HG03442 (cell line): ENCODE measurements around the gene HPCAL1.

Experiments used
- ATAC-seq: cut with Tn5 transposase; IDR thresholded peaks from one replicate; pipeline ENCODE4 v1.9.1; 2021; ENCODE audit warnings: mild to moderate bottlenecking, moderate library complexity; ENCODE audit not compliant: unreplicated experiment

Gene HPCAL1

GRCh38 chr2:10301941-10302478 is 694 bp upstream of the HPCAL1 start:
- ATAC-seq: no peak

GRCh38 chr2:10303181-10303693 is 533 bp downstream of the HPCAL1 start:
- peak; percentile 12 for ATAC-seq

- no peak for ATAC-seq
Observed at GRCh38 chr2:10303694-10304378, 1.1 kb downstream of the HPCAL1 start.

GRCh38 chr2:10304458-10305253 is 2.0 kb downstream of the HPCAL1 start:
- no peak for ATAC-seq

GRCh38 chr2:10305254-10305635 is 2.5 kb downstream of the HPCAL1 start:
- ATAC-seq: no peak

GRCh38 chr2:10305715-10306114 is 3.0 kb downstream of the HPCAL1 start:
- ATAC-seq: no peak

- ATAC-seq: no peak
Observed at GRCh38 chr2:10306901-10307463, 4.3 kb downstream of the HPCAL1 start.

GRCh38 chr2:10307561-10308156 is 5.0 kb downstream of the HPCAL1 start:
- ATAC-seq: no peak

- no peak for ATAC-seq
Observed at GRCh38 chr2:10308866-10309265, 6.2 kb downstream of the HPCAL1 start.

GRCh38 chr2:10309286-10309685 is 6.6 kb downstream of the HPCAL1 start:
- no peak for ATAC-seq

- no peak for ATAC-seq
Observed at GRCh38 chr2:10310309-10310888, 7.7 kb downstream of the HPCAL1 start.

- ATAC-seq: no peak
Observed at GRCh38 chr2:10311736-10312135, 9.0 kb downstream of the HPCAL1 start.

GRCh38 chr2:10312437-10312957 is 9.8 kb downstream of the HPCAL1 start:
- no peak for ATAC-seq

- no peak for ATAC-seq
Observed at GRCh38 chr2:10316336-10316735, 13.6 kb downstream of the HPCAL1 start.

- no peak for ATAC-seq
Observed at GRCh38 chr2:10316860-10317259, 14.2 kb downstream of the HPCAL1 start.

- no peak for ATAC-seq
Observed at GRCh38 chr2:10317646-10318045, 14.9 kb downstream of the HPCAL1 start.

- ATAC-seq: no peak
Observed at GRCh38 chr2:10318345-10318744, 15.6 kb downstream of the HPCAL1 start.

GRCh38 chr2:10319892-10320574 is 17.3 kb downstream of the HPCAL1 start:
- no peak for ATAC-seq

GRCh38 chr2:10320575-10320931 is 17.8 kb downstream of the HPCAL1 start:
- no peak for ATAC-seq

- no peak for ATAC-seq
Observed at GRCh38 chr2:10320933-10321332, 18.2 kb downstream of the HPCAL1 start.
